Esophagus squamous epithelium (tissue), 4 donors: ENCODE data around the gene RPTOR.

Experiments
- CTCF ChIP-seq, 6 experiments: fragments of 450-650 bp in 4 of 6; fragments of 200-600 bp in 2 of 6; sonication (generic) in 2 of 6; IDR thresholded peaks; one replicate each; pipeline ENCODE4 v1.5.1; 2016 to 2019; ENCODE audit warnings: antibody characterized with exemption in 6 of 6, mild to moderate bottlenecking in 4 of 6, moderate library complexity in 4 of 6
- POLR2A ChIP-seq, 4 donors: fragments of 450-650 bp; IDR thresholded peaks; one replicate each; pipeline ENCODE4 v1.6.1; 2017; ENCODE audit warnings: antibody characterized with exemption in 4 of 4, mild to moderate bottlenecking in 4 of 4, moderate library complexity in 3 of 4

GRCh38 chr17:80569924-80570323 lies 25.3 kb downstream of the RPTOR start:
- TF ChIP-seq CTCF (IDR thresholded peaks at IDR 0.05) = no peak
- TF ChIP-seq POLR2A (IDR thresholded peaks at IDR 0.05) = no peak
